NCI-H1092 treated with DMSO at 0.1 percent for 48 hours (cell line): ENCODE data around the gene DEPP1.

ENCODE experiments used
- DNase-seq: peaks from one replicate; lab custom pipeline; 2025; lab: John Stamatoyannopoulos, UW

The DEPP1 gene

DNA sequence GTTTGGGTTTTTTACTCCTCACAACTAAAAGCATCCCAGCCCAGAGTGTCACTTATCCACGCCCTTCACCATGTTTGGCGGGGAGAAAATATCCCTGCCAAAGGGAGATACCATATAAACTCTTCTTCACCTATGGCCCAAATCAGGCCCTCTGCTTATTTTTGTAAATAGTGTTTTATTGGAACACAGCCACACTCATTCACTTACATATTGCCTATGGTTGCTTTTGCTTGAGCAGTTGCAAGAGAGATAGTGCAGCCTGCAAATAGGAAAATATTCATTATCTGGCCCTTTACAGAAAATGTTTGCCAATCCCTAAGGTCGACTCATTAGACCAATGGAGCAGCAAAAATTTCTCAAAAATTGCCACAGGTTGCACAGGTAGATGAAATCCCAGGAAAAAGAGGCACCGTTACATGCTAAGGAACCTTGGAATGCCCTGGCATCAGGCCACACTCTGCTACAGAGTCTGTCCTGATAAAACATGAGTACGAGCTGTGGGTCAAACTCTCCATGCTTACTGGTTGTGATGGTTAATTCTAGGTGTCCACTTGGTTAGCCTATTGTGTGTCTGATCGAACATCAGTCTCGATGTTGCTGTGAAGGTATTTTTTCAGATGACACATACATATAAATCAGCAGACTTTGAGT, 26.9 kb downstream of the DEPP1 start:
- DNase-seq, result no peak

DNA sequence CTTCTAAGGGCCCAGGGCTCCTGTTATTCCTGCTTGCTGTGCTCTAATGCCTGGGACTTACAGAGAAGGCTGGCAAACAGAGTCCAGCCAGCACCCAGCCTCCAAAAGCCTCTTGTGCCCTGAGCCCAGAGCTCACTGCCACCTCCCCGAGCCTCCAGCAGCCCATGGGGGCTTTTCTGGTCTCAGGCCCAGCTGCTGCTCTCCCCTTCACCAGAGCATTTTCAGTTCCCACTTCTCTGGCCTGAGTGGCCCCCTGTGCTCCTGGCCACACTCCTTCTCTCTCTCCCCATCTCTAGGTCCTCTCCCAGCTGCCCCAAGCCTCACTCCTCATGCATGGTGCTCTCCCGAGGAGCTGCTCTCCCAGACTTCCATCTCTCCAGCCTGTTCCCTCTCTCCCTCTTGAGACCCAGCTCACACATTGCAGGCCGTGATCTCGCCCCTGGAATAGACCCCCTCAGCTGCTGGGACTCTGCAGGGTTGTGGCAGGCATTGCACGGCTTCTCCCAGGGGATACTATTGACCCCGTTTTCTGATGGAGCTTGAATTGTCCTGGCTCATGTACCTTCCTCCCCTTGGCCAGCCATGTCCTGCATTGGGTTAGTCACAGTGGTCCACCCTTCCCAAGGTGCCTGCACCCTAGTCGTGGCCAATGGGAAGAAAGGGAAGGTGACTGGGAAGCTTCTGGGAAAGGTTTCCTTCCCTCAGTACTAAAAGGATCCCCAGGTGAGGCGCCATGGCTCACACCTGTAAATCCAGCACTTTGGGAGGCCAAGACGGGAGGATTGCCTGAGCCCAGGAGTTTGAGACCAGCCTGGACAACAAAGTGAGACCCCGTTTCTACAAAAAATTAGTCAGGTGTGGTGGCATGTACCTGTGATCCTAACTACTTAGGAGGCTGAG, 28.0 kb downstream of the DEPP1 start:
- no peak for DNase-seq

DNA sequence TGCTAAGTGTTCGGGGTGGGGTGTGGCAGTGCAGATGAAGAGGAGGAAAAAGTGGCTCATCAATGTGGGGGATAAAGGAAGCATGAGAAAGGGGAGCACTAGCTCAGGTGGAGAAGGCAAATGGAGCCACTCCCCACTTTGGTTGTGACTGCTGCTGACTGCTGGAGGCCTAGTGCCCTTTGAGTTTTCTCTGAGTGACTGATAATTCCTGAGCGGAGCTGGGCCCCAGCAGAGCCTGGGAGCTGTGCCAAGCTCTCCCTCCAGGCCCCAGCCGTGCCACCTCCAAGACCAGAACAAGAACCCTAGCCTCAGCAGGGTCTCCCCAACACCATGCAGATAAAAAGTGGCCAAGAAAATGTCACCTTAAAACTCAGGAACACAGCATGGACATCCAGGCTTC, 28.7 kb downstream of the DEPP1 start:
- no peak for DNase-seq

GRCh38 chr10:44949127-44949802, 29.3 kb downstream of the DEPP1 start:
- DNase-seq, result no peak

- DNase-seq, result no peak
These were observed 30.0 kb downstream of the DEPP1 start for GRCh38 chr10:44948642-44949041.

DNA sequence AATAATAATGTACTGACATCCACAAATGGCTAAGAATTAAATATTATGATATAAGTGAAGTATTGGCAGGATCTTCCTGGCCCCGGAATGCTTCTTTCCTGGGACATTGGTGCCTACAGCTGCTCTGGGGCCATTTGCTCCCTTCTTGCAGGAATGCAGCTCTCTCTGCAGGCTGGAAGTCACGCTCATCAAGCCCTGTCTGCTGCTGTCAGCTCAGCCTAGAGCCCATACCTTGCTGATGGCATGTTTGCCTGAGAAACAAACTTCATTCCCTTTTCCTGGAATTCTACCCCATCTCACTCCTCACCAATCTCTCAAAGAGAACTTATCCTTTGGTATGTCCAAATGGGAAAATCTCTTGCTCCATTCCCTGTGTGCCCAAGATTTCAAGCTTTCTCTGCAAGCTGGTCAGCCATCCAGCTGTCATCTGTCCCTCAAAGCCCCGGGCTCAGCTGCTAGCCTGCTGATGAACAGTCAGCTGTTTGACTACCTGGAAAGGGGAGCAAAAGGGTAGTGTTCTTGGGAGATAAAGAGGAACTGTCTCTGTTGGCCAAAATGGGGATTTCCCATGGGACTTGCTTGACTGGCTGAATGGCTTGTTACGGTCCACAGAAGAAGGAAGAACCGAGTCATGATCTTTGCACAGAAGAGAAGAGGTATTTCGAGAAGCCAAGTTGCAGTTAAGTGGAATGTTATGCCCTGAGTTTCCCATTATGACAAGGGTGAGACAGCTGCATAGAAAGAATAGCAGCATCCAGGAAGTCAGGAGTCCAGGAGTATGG, 31.0 kb downstream of the DEPP1 start:
- no peak for DNase-seq

DNA sequence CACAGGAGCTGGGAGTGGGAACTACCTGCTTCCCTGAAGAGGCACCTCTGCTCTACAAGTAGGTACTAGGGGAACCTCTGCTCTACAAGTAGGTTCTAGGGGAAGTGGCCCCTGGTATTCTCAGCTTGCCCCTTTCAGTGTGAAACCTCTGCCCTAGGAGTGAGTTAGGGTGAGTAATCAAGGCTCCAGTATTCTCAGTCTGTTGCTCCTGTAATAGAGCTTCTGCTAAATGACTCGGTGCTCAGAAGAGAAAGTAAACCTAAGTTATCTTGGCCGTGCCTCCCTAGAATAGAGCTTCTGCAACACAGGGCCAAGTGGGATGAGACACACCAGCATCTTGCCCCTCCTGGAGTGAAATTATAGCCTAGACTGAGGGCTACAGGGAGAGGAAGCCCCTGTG, 32.4 kb downstream of the DEPP1 start:
- no peak for DNase-seq

- DNase-seq, result no peak
These were observed 34.3 kb downstream of the DEPP1 start for GRCh38 chr10:44944354-44944753.

DNA sequence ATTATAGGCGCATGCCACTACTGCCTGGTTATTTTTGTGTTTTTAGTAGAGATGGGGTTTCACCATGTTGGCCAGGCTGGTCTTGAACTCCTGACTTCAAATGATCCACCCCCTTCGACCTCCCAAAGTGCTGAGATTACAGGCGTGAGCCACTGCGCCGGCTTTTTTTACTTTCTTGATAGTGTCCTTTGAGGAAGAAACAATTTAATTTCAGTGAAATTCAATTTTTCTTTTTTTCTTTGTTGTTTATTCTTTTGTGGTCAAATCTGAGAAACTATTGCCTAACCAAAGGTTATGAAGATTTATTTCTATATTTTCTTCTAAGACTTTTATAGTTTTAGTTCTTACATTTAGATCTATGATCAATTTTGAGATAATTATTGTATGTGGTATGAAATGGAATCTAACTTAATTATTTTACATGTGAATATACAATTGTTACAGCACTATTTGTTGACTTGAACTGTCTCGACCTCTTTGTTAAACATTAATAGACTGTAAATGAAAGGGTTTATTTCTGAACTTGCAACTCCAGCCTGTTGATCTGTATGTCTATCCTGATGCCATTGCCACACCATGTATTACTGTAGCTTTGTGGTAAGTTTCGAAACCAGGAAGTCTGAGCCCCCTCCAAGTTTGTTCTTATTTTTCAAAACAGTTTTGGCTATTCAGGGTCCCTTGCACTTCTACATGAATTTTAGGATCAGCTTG, 38.8 kb downstream of the DEPP1 start:
- DNase-seq, result no peak

GRCh38 chr10:44938956-44939355, 39.7 kb downstream of the DEPP1 start:
- no peak for DNase-seq

DNA sequence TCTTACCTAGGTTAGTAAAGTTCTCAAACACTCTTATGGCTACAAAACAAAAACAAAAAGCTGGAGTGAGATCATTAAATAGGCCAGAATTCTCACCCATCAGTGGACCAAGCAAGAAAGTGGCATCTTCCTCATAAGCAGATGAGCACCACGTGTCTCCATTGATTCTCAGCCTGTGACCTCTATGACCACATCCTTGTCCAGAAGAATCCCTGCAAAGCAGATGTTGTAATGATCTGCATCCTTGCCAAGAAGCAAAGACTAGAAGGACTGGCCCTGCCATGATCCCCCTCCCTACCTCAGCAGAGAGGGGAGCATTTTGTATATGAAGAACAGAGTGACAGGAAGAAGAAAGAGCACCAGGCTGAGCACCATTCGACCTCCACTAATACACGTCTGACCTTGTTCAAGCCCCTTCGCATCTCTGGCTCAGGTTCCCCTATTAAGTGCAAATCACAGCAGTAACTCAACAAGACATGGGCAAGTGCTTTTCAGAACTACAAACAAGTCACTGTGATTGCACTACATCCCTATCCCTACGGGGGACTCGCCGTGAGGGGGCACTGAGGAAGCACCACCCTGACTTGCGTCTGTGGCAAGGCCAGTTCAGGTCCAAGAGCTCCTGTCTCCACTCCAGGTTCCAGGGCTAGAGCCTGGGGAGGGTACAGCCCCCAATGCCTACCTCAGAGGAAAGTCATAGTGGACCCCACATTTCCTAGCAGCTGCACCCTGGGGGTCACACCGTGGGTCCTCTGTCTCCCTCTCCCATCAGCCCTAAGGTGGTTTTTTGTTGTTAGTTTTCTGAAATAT, 41.2 kb downstream of the DEPP1 start:
- no peak for DNase-seq

GRCh38 chr10:44936314-44936975, 42.2 kb downstream of the DEPP1 start:
- no peak for DNase-seq

DNA sequence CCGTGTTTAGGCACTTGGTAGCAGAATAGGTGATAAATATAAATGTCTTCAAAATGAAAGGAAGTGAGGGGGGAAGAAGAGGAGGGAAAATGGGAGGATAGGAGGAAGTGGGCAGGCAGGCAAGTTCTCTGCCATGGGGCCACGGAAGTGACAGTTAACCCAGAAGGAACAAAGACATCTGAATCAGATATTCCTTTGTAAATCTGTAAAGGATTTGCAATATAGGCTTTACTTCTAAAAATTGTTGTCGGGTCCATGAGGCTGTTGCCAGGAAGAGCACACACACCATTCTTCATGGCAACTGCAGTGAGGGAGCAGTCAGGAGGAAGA, 42.7 kb downstream of the DEPP1 start:
- no peak for DNase-seq

- DNase-seq, result no peak
These were observed 43.2 kb downstream of the DEPP1 start for GRCh38 chr10:44935201-44935965.

- no peak for DNase-seq
These were observed 44.0 kb downstream of the DEPP1 start for GRCh38 chr10:44934416-44935200.

DNA sequence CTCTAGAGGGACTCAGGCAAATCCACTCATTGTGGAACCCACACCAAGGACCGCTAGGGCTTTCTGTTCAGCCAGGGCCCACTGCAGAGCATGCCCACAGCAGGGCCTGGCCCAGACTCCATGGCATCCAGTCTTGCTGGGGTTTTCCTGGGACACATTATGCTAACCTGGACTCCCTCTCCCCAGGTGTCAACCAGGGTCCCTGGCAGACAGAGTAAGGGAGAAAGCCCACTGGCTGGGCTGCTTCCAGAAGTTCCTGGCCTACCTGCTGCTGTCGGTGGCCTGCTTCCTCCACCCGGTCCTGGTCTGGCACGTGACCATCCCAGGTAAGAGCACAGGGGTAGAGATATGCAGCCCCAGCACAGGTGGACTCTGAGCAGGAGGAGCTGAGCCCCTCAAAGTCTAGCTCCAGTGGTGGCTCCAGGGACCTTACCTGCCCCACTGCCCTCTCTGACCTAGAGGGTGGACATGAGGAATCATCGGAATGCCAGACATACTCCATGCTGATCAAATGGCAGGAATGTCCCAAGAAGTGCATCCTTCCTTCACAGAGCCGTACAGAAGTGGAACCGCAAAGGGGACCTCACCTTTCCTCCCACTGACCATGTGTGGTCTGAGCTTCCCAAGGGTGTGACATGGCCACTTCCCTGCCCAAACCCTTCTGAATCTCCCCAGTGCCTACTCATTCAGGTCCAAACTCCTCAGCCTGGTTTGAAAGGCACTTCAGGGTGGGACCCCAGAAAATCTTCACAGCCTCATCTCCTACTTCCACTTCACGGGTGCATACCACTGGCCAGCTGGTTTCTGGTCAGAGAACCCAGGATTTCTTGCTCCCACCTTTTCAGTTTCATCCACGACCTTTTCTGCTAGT, 44.9 kb downstream of the DEPP1 start:
- DNase-seq, result no peak
